Type B pancreatic cell (in vitro differentiated cells): ENCODE results near the gene MMP2. TPM values are rescaled to one million over a fixed set of nuclear protein-coding genes. Genes with fewer than 3 reads are reported as not detected.
A peak's percentile ranks its signal among the peaks of the same experiment; 100 is the strongest.

Source experiments
- DNase-seq: peaks from one replicate; pipeline ENCODE4 v3.0.0; 2021; ENCODE audit warnings: mixed read lengths; ENCODE audit not compliant: unreplicated experiment; ENCODE audit errors: extremely low spot score
- H3K27ac Mint-ChIP-seq: 2 replicates; pipeline ENCODE4 v1.8.0; 2021; ENCODE audit warnings: mild to moderate bottlenecking, mixed read lengths
- H3K27me3 Mint-ChIP-seq: 2 replicates; pipeline ENCODE4 v1.8.0; 2021; ENCODE audit warnings: mixed read lengths
- H3K36me3 Mint-ChIP-seq: 2 replicates; pipeline ENCODE4 v1.8.0; 2021; ENCODE audit warnings: mixed read lengths
- H3K4me1 Mint-ChIP-seq: one replicate; pipeline ENCODE4 v1.8.0; 2021; ENCODE audit warnings: mixed read lengths; ENCODE audit not compliant: unreplicated experiment
- H3K4me3 Mint-ChIP-seq: 2 replicates; pipeline ENCODE4 v1.8.0; 2021; ENCODE audit warnings: mild to moderate bottlenecking, mixed read lengths
- H3K9me3 Mint-ChIP-seq: 2 replicates; pipeline ENCODE4 v1.8.0; 2021; ENCODE audit warnings: mixed read lengths
- CTCF ChIP-seq: fragments of 200-600 bp; sonication (generic); conservative IDR thresholded peaks from 2 replicates; pipeline ENCODE4 v1.5.0; 2021; ENCODE audit warnings: antibody characterized with exemption, mild to moderate bottlenecking
- total RNA-seq: library from RNA; stranded (reverse); gene quantifications from 2 replicates; pipeline ENCODE4 v1.2.1, GENCODE V29; 2021; ENCODE audit warnings: low replicate concordance

Gene MMP2
- total RNA-seq, 1 donor from 2014 or later: 106 TPM

- Mint-ChIP-seq H3K4me3 (no peak overlapping the region), H3K27ac (peak overlapping the region; percentile 85), H3K4me1 (peaks cover 4% of the 10 kb centered on the region), H3K36me3 (peaks cover 26% of the 10 kb centered on the region), H3K9me3 (peaks cover 10% of the 10 kb centered on the region), H3K27me3 (no peaks in the 10 kb centered on the region)
- no peak for DNase-seq
- TF ChIP-seq CTCF: no peak
These were observed 73.6 kb downstream of the MMP2 start for GRCh38 chr16:55552621-55553020.

DNA sequence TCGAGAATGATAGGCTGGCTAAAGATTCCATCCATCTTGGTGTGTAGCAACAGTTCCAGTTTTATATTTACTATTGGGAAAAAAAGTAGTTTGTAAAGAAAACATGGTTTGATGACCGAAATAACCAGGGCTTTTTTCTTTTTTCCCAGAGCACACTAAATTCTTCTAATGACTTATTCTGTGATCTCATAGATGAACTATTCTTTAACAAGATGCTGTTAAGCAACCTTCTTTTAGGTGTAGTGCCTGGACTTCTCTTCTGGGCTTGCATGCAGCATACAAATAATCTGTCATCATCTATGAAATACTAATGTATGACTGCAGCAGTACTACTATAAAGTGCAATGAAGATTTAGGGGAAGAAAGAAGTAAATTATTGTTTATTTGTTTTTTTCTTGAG is 76.4 kb downstream of the MMP2 start:
- Mint-ChIP-seq H3K27me3 (no peaks in the 10 kb centered on the region), H3K9me3 (peaks cover 10% of the 10 kb centered on the region), H3K36me3 (peaks cover 26% of the 10 kb centered on the region), H3K4me1 (peaks cover 14% of the 10 kb centered on the region), H3K27ac (peak overlapping the region; percentile 32), H3K4me3 (no peak overlapping the region)
- no peak for TF ChIP-seq CTCF
- DNase-seq: no peak

Other genes with a start within 250 kb of the MMP2 start
- gene IRX6, start 155.0 kb upstream of the MMP2 start, total RNA-seq: 0.71 and 1.5 TPM in 2 replicates
- 18.9 and 38.6 TPM in 2 replicates for gene LPCAT2, start 29.9 kb downstream of the MMP2 start, total RNA-seq
- 4.7 and 24.6 TPM in 2 replicates for gene CAPNS2, start 87.5 kb downstream of the MMP2 start, total RNA-seq
- 5.7 and 12.7 TPM in 2 replicates for gene SLC6A2, start 176.8 kb downstream of the MMP2 start, total RNA-seq